K562 (cell line): ENCODE data around the gene VWA7. TPM values are rescaled to one million over a fixed set of nuclear protein-coding genes. Genes with fewer than 3 reads are reported as not detected.

Source experiments
- AFF4 ChIP-seq: sonication (generic); formaldehyde crosslinking; IDR thresholded peaks from 2 replicates; pipeline ENCODE4 v1.8.0; 2023; ENCODE audit warnings: mild to moderate bottlenecking, missing genetic modification reagents
- ARID2 ChIP-seq: fragments of 450-650 bp; IDR thresholded peaks from 2 replicates; pipeline ENCODE4 v1.6.1; 2017; ENCODE audit warnings: antibody characterized with exemption, mild to moderate bottlenecking
- FOXA1 ChIP-seq: fragments of 450-650 bp; IDR thresholded peaks from 2 replicates; pipeline ENCODE4 v1.6.1; 2016; ENCODE audit warnings: mild to moderate bottlenecking, borderline replicate concordance
- FOXO4 ChIP-seq: fragments of 450-650 bp; formaldehyde crosslinking; IDR thresholded peaks from 2 replicates; pipeline ENCODE4 v1.4.0; 2020; ENCODE audit warnings: mild to moderate bottlenecking, moderate library complexity
- KAT7 ChIP-seq: sonication (generic); formaldehyde crosslinking; IDR thresholded peaks from 2 replicates; pipeline ENCODE4 v1.8.0; 2022; ENCODE audit warnings: missing genetic modification reagents, mild to moderate bottlenecking, borderline replicate concordance
- MTA1 ChIP-seq: fragments of 450-650 bp; IDR thresholded peaks from 2 replicates; pipeline ENCODE4 v1.6.1; 2017; ENCODE audit warnings: borderline replicate concordance
- NR3C1 ChIP-seq: sonication (generic); formaldehyde crosslinking; IDR thresholded peaks from 2 replicates; pipeline ENCODE4 v1.8.1; 2022; ENCODE audit warnings: missing genetic modification reagents
- RREB1 ChIP-seq: fragments of 250-450 bp; sonication (Bioruptor Pico); IDR thresholded peaks from 2 replicates; pipeline ENCODE4 v1.4.0; 2020
- SMARCA5 ChIP-seq: fragments of 450-650 bp; IDR thresholded peaks from 2 replicates; pipeline ENCODE4 v1.6.1; 2016
- TCF15 ChIP-seq: fragments of 250-450 bp; sonication (Bioruptor Pico); IDR thresholded peaks from 2 replicates; pipeline ENCODE4 v1.8.0; 2022; ENCODE audit warnings: moderate library complexity, mild to moderate bottlenecking, inconsistent platforms
- U2AF2 ChIP-seq: fragments of 200-400 bp; formaldehyde crosslinking; optimal IDR thresholded peaks from 2 replicates; pipeline ENCODE3; 2017; ENCODE audit warnings: low read depth, mild to moderate bottlenecking, low read length
- ZNF212 ChIP-seq: fragments of 450-650 bp; formaldehyde crosslinking; IDR thresholded peaks from 2 replicates; pipeline ENCODE4 v1.4.0; 2020; ENCODE audit warnings: mild to moderate bottlenecking
- ZNF274 ChIP-seq: IDR thresholded peaks from 2 replicates; pipeline ENCODE4 v1.6.1; 2011; ENCODE audit warnings: low read depth, mild to moderate bottlenecking, low read length, moderate library complexity, borderline replicate concordance
- ZNF57 ChIP-seq: fragments of 450-650 bp; formaldehyde crosslinking; IDR thresholded peaks from 2 replicates; pipeline ENCODE4 v1.4.0; 2020; ENCODE audit warnings: mild to moderate bottlenecking, moderate library complexity
- ZNF655 ChIP-seq: fragments of 250-450 bp; sonication (Bioruptor Pico); IDR thresholded peaks from 2 replicates; pipeline ENCODE4 v1.5.0; 2021
- polyA plus RNA-seq, 8 experiments: library from polyadenylated mRNA; depleted of rRNA in 4 of 8; stranded (reverse) in 5 of 8; unstranded in 3 of 8; fragments of >200 nt; fragmentation: Nextera tagmentation in 2 of 8; fragmentation: Illumina TruSeq in 1 of 8; extraction: Ambion mirVana in 2 of 8; extraction: Trizol in 1 of 8; gene quantifications; 2 replicates each; pipeline versions ENCODE4 v1.2.1 to v1.2.3, GENCODE V29; 2011 to 2014; ENCODE audit warnings: inconsistent platforms in 1 of 8, missing spikeins in 1 of 8
- total RNA-seq, 7 experiments: library from RNA; depleted of rRNA in 6 of 7; stranded (reverse); fragments of >200 nt in 6 of 7; fragmentation: Illumina TruSeq in 2 of 7; extraction: Trizol in 2 of 7; gene quantifications; 2 replicates each; pipeline versions ENCODE4 v1.2.1 to v1.2.3, GENCODE V29; 2011 to 2021; ENCODE audit warnings: low replicate concordance in 1 of 7

VWA7 gene
- total and polyA plus RNA-seq, 9 of the 15 experiments (the other 6 are each of a cell fraction or from before 2014, with no cell fraction given), result 0.18 to 2.9 (median 0.95) TPM

GRCh38 chr6:31821301-31822035 is 44.3 kb upstream of the VWA7 start (continued):
- TF ChIP-seq ZNF655 (CRISPR knock-in tag) (no peak), U2AF2 (no peak), NR3C1 (CRISPR knock-in tag) (no peak), KAT7 (CRISPR knock-in tag) (0 out of 2 replicates have a peak, but pooled peaks have one; percentile 49), FOXO4 (0 out of 2 replicates have a peak, but pooled peaks have one; percentile 48), ARID2 (no peak), ZNF274 (no peak), MTA1 (peak; percentile 72; the same call in 1 of the 2 replicates), FOXA1 (no peak), AFF4 (CRISPR knock-in tag) (no peak), RREB1 (CRISPR knock-in tag) (peak; percentile 55), ZNF212 (no peak), TCF15 (CRISPR knock-in tag) (no peak), SMARCA5 (peak; percentile 96), ZNF57 (CRISPR knock-in tag) (no peak)
